Transverse colon (tissue), 3 donors: ENCODE data around the gene ALDH3A1.

Experiments used
- POLR2A ChIP-seq: fragments of 450-650 bp; IDR thresholded peaks from one replicate; pipeline ENCODE4 v1.6.1; 2016; ENCODE audit warnings: antibody characterized with exemption, mild to moderate bottlenecking, moderate library complexity
- POLR2AphosphoS5 ChIP-seq, 3 donors: sonication (generic); formaldehyde crosslinking; IDR thresholded peaks; one replicate each; pipeline ENCODE4 v1.6.1; 2016; ENCODE audit warnings: antibody characterized with exemption in 3 of 3

GRCh38 chr17:19759568-19760549, 11.8 kb upstream of the ALDH3A1 start:
- TF ChIP-seq POLR2A = no peak
- TF ChIP-seq POLR2AphosphoS5 (IDR thresholded peaks at IDR 0.05) = no peak
